Activated CD8-positive, alpha-beta T cell treated with anti-CD3 and anti-CD28 coated beads for 36 hours (primary cell): ENCODE data around the gene FOLR2. TPM values are rescaled to one million over a fixed set of nuclear protein-coding genes. Genes with fewer than 3 reads are reported as not detected.

ENCODE experiments used
- ATAC-seq: fragments of 200-7000 bp; cut with Tn5 transposase; one replicate; pipeline ENCODE4 v1.10.0; 2021; ENCODE audit warnings: mild to moderate bottlenecking, moderate library complexity
- CTCF ChIA-PET: fragments of 350-600 bp; sonication (Branson Sonifier 250); formaldehyde crosslinking; loops from one replicate; lab custom pipeline; 2021; ENCODE audit warnings: antibody characterized with exemption; lab: Charles Lee
- POLR2A ChIA-PET: fragments of 350-600 bp; sonication (Branson Sonifier 250); formaldehyde crosslinking; loops from one replicate; lab custom pipeline; 2021; ENCODE audit warnings: antibody characterized with exemption; lab: Charles Lee
- DNase-seq: peaks from one replicate; pipeline ENCODE4 v3.0.0-alpha.2; 2020
- H3K27ac Mint-ChIP-seq: one replicate; pipeline ENCODE4 v1.8.0; 2021; ENCODE audit warnings: mild to moderate bottlenecking, mixed read lengths
- H3K27me3 Mint-ChIP-seq: one replicate; pipeline ENCODE4 v1.8.0; 2021; ENCODE audit warnings: mixed read lengths
- H3K36me3 Mint-ChIP-seq: one replicate; pipeline ENCODE4 v1.8.0; 2021; ENCODE audit warnings: low read depth, mixed read lengths
- H3K4me1 Mint-ChIP-seq: one replicate; pipeline ENCODE4 v1.8.0; 2021; ENCODE audit warnings: low read depth, mixed read lengths
- H3K4me3 Mint-ChIP-seq: one replicate; pipeline ENCODE4 v1.8.0; 2021; ENCODE audit warnings: mild to moderate bottlenecking, moderate library complexity, mixed read lengths
- H3K9me3 Mint-ChIP-seq: one replicate; pipeline ENCODE4 v1.8.0; 2021; ENCODE audit warnings: mixed read lengths
- CTCF ChIP-seq: fragments of 200-600 bp; IDR thresholded peaks from one replicate; pipeline ENCODE4 v1.8.0; 2022; ENCODE audit warnings: antibody characterized with exemption, mild to moderate bottlenecking
- intact Hi-C: fragments of 100-400 bp; cut with micrococcal nuclease; formaldehyde crosslinking; loops from one replicate; pipeline ENCODE4 v1.10.0; 2022
- total RNA-seq, 2 experiments: library from RNA; stranded (reverse); gene quantifications; one replicate each; pipeline ENCODE4 v1.2.3, GENCODE V29; 2021

Gene FOLR2
- total RNA-seq, 2 experiments from 2014 or later, result not detected

DNA sequence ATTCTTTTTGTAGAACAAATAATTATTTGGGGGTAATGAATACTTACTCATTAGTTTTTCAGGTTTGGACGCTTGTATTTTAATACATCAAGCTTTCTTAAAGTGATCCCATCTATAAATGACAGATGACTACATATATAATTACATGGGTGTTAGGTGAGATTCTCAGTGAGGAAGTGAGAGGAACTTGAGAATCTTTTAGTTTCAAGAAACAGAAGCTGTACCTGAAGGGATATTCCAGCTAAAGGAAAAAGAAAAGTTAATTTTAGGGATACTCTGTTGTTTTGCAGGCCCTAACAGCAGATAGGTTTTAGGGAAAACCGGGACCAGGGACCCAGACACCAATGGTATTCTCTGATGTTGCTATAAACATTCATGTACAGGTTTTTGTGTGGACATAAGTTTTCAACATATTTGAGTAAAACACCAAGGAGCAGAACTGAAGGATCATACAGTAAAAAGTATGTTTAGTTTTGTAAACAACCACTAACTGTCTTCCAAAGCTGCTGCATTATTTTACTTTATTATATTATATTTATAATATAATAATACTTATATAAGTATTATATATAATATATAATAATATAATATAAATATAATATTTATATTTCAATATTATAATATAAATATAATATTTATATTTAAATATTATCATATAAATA lies 51.5 kb downstream of the FOLR2 start:
- H3K36me3 Mint-ChIP-seq, result no peaks in the 10 kb centered on the region
- TF ChIP-seq CTCF, result no peak
- DNase-seq, result no peak
- H3K9me3 Mint-ChIP-seq, result no peaks in the 10 kb centered on the region
- ChIA-PET POLR2A (no interaction called here), CTCF (interaction anchor here (0.8 to 2.4 kb wide), 6 partner anchors 30 to 177 kb away, joined by 3 to 10 read pairs (median 6); no protein-coding TSS in a partner anchor)
- peaks cover 16% of the 10 kb centered on the region for H3K27me3 Mint-ChIP-seq
- H3K27ac Mint-ChIP-seq, result no peak overlapping the region
- peaks cover 2% of the 10 kb centered on the region for H3K4me1 Mint-ChIP-seq
- ATAC-seq, result no peak
- intact Hi-C loops, result no loop called here
- no peak overlapping the region for H3K4me3 Mint-ChIP-seq

Other genes with a start within 250 kb of the FOLR2 start
- 1 to 10 TPM; 7.8 to 8.2 TPM for gene IL18BP, start 217.9 kb upstream of the FOLR2 start, total RNA-seq
- gene NUMA1, start 136.3 kb upstream of the FOLR2 start, total RNA-seq, result 100 to 1,000 TPM; 165 to 169 TPM
- 1 to 10 TPM; 7.0 to 7.7 TPM for gene LRRC51, start 135.9 kb upstream of the FOLR2 start, total RNA-seq
- gene LAMTOR1, start 113.5 kb upstream of the FOLR2 start, total RNA-seq, result 10 to 100 TPM; 50.3 to 52.4 TPM
- gene TOMT, start 110.9 kb upstream of the FOLR2 start, total RNA-seq, result not detected
- 10 to 100 TPM; 66.0 to 67.4 TPM for gene ANAPC15, start 104.1 kb upstream of the FOLR2 start, total RNA-seq
- gene FOLR3, start 81.1 kb upstream of the FOLR2 start, total RNA-seq, result not detected
- gene FOLR1, start 24.7 kb upstream of the FOLR2 start, total RNA-seq, result not detected
- 10 to 100 TPM; 75.9 to 78.4 TPM for gene INPPL1, start 8.0 kb downstream of the FOLR2 start, total RNA-seq
- not detected for gene PHOX2A, start 27.4 kb downstream of the FOLR2 start, total RNA-seq
- 10 to 100 TPM; 37.0 to 37.2 TPM for gene CLPB, start 217.7 kb downstream of the FOLR2 start, total RNA-seq